GM23248 (cell line): ENCODE measurements around the gene SNTN. TPM values are rescaled to one million over a fixed set of nuclear protein-coding genes. Genes with fewer than 3 reads are reported as not detected.
A peak's percentile ranks its signal among the peaks of the same experiment; 100 is the strongest.

ENCODE experiments used
- DNase-seq: peaks from one replicate; pipeline ENCODE4 v3.0.0-alpha.2; 2015
- H2AFZ ChIP-seq: fragments of 200-600 bp; sonication (generic); 2 replicates; pipeline ENCODE4 v1.6.1; 2016; ENCODE audit warnings: antibody characterized with exemption
- H3F3A ChIP-seq: fragments of 200-600 bp; sonication (generic); 2 replicates; pipeline ENCODE4 v1.6.1; 2016; ENCODE audit warnings: mild to moderate bottlenecking, antibody characterized with exemption, mixed run types; ENCODE audit not compliant: insufficient read depth
- H3K27ac ChIP-seq: fragments of 200-600 bp; sonication (generic); 2 replicates; pipeline ENCODE4 v1.5.1; 2016; ENCODE audit warnings: mild to moderate bottlenecking
- H3K27me3 ChIP-seq: fragments of 200-600 bp; sonication (generic); replicated peaks from 2 replicates; pipeline ENCODE4 v1.6.1; 2016; ENCODE audit warnings: mild to moderate bottlenecking; ENCODE audit not compliant: insufficient read depth
- H3K36me3 ChIP-seq: fragments of 200-600 bp; sonication (generic); 2 replicates; pipeline ENCODE4 v1.6.1; 2016; ENCODE audit warnings: low read depth, mild to moderate bottlenecking
- H3K4me1 ChIP-seq: fragments of 200-600 bp; sonication (generic); 2 replicates; pipeline ENCODE4 v1.6.1; 2016; ENCODE audit warnings: mild to moderate bottlenecking; ENCODE audit not compliant: insufficient read depth
- H3K4me2 ChIP-seq: fragments of 200-600 bp; sonication (generic); one replicate; pipeline ENCODE4 v1.6.1; 2016; ENCODE audit warnings: mild to moderate bottlenecking; ENCODE audit not compliant: unreplicated experiment
- H3K4me3 ChIP-seq: fragments of 200-600 bp; sonication (generic); 2 replicates; pipeline ENCODE4 v1.5.1; 2016; ENCODE audit warnings: mild to moderate bottlenecking
- H3K79me2 ChIP-seq: fragments of 200-600 bp; sonication (generic); 2 replicates; pipeline ENCODE4 v1.6.1; 2016; ENCODE audit warnings: mild to moderate bottlenecking; ENCODE audit not compliant: insufficient read depth
- H3K9ac ChIP-seq: fragments of 200-600 bp; sonication (generic); 2 replicates; pipeline ENCODE4 v1.6.1; 2016; ENCODE audit warnings: mild to moderate bottlenecking
- H3K9me2 ChIP-seq: fragments of 200-600 bp; sonication (generic); 2 replicates; pipeline ENCODE4 v1.6.1; 2016; ENCODE audit warnings: mixed run types, mild to moderate bottlenecking, moderate library complexity; ENCODE audit not compliant: insufficient read depth
- H3K9me3 ChIP-seq: fragments of 200-600 bp; sonication (generic); one replicate; pipeline ENCODE4 v1.6.1; 2017; ENCODE audit warnings: low read depth
- H4K20me1 ChIP-seq: fragments of 200-600 bp; sonication (generic); 2 replicates; pipeline ENCODE4 v1.6.0; 2016; ENCODE audit not compliant: insufficient read depth
- EZH2 ChIP-seq: fragments of 200-600 bp; sonication (generic); IDR thresholded peaks from 2 replicates; pipeline ENCODE4 v1.6.1; 2018; ENCODE audit warnings: antibody characterized with exemption, mild to moderate bottlenecking; ENCODE audit not compliant: insufficient read depth, poor library complexity, severe bottlenecking
- EZH2phosphoT487 ChIP-seq: fragments of 200-600 bp; sonication (generic); IDR thresholded peaks from 2 replicates; pipeline ENCODE4 v1.6.1; 2018; ENCODE audit warnings: antibody characterized with exemption, moderate library complexity, mild to moderate bottlenecking, low read depth; ENCODE audit not compliant: insufficient read depth
- WGBS, 2 experiments: methylation state at CpG; one replicate each; pipeline ENCODE4 v1.1.6; 2015 to 2017; ENCODE audit warnings: low lambda C conversion rate in 2 of 2, low coverage in 1 of 2; ENCODE audit errors: missing lambda C conversion rate in 2 of 2; 5-methylcytosine and 5-hydroxymethylcytosine counted together
- in situ Hi-C: fragments of 300-500 bp; cut with MboI; formaldehyde crosslinking; loops from 2 replicates; pipeline ENCODE4 v1.15.0; 2020
- polyA plus RNA-seq: library from polyadenylated mRNA; unstranded; fragments of >200 nt; fragmentation: Nextera tagmentation; extraction: Ambion mirVana; gene quantifications from 2 replicates; pipeline ENCODE4 v1.2.1, GENCODE V29; 2016
- total RNA-seq: library from RNA; depleted of rRNA; stranded (reverse); fragments of >200 nt; shearing (Covaris generic); gene quantifications from 2 replicates; pipeline ENCODE4 v1.2.3, GENCODE V29; 2014

SNTN gene
- total and polyA plus RNA-seq, 2 experiments from 2014 or later, result not detected

- H3K9me3 ChIP-seq, result no peaks in the 10 kb centered on the region
- H3K4me3 ChIP-seq, result no peak overlapping the region
- H4K20me1 ChIP-seq, result no peaks in the 10 kb centered on the region
- no peaks in the 10 kb centered on the region for H3K79me2 ChIP-seq
- DNase-seq, result peak; percentile 33
- no peaks in the 10 kb centered on the region for H3K27me3 ChIP-seq
- in situ Hi-C loops, result loop anchor here (25.0 kb wide), 1 partner anchor 299 kb away; no protein-coding TSS in a partner anchor
- H3K4me2 ChIP-seq, result no peak overlapping the region
- no peak overlapping the region for H2AFZ ChIP-seq
- TF ChIP-seq EZH2phosphoT487 (no peak), EZH2 (no peak)
- 70 to 77% methylated on average over 1 of the region's 1 CpG for WGBS, 2 experiments
- H3K9me2 ChIP-seq, result no peaks in the 10 kb centered on the region
- peaks cover 13% of the 10 kb centered on the region for H3F3A ChIP-seq
- no peak overlapping the region for H3K27ac ChIP-seq
- no peak overlapping the region for H3K9ac ChIP-seq
- H3K4me1 ChIP-seq, result peaks cover 16% of the 10 kb centered on the region
- H3K36me3 ChIP-seq, result no peaks in the 10 kb centered on the region
These were observed 8.8 kb downstream of the SNTN start for GRCh38 chr3:63661242-63661641.

- no peak for DNase-seq
- H3K9me3 ChIP-seq, result no peaks in the 10 kb centered on the region
- no peaks in the 10 kb centered on the region for H4K20me1 ChIP-seq
- no peak for TF ChIP-seq EZH2phosphoT487
- TF ChIP-seq EZH2, result no peak
- no peak overlapping the region for H3K4me3 ChIP-seq
- H3K79me2 ChIP-seq, result no peaks in the 10 kb centered on the region
- H3K27ac ChIP-seq, result no peak overlapping the region
- peaks cover 8% of the 10 kb centered on the region for H3F3A ChIP-seq
- in situ Hi-C loops, result loop anchor here (25.0 kb wide), 1 partner anchor 300 kb away; no protein-coding TSS in a partner anchor
- no peaks in the 10 kb centered on the region for H3K36me3 ChIP-seq
- no peak overlapping the region for H3K9ac ChIP-seq
- H3K4me1 ChIP-seq, result peaks cover 9% of the 10 kb centered on the region
- H3K9me2 ChIP-seq, result no peaks in the 10 kb centered on the region
- no peak overlapping the region for H3K4me2 ChIP-seq
- WGBS, 2 experiments, result 76 to 86% methylated on average over 4 of the region's 4 CpGs
- no peak overlapping the region for H2AFZ ChIP-seq
- no peaks in the 10 kb centered on the region for H3K27me3 ChIP-seq
These were observed 9.5 kb downstream of the SNTN start for GRCh38 chr3:63662011-63662410.

GRCh38 chr3:63662500-63662899 lies 10.0 kb downstream of the SNTN start:
- Histone ChIP-seq H3K9me2 (no peaks in the 10 kb centered on the region), H3K4me3 (no peak overlapping the region), H3K9ac (no peak overlapping the region), H3K27ac (no peak overlapping the region), H3K79me2 (no peaks in the 10 kb centered on the region), H3K4me2 (no peak overlapping the region), H3K27me3 (no peaks in the 10 kb centered on the region), H4K20me1 (no peaks in the 10 kb centered on the region), H3K36me3 (no peaks in the 10 kb centered on the region), H3F3A (peaks cover 3% of the 10 kb centered on the region; the same call in 1 of the 2 replicates), H2AFZ (no peak overlapping the region), H3K4me1 (peaks cover 4% of the 10 kb centered on the region; the same call in 1 of the 2 replicates), H3K9me3 (no peaks in the 10 kb centered on the region)
- in situ Hi-C loops, result loop anchor here (25.0 kb wide), 1 partner anchor 300 kb away; no protein-coding TSS in a partner anchor
- peak; percentile 38 for DNase-seq
- no peak for TF ChIP-seq EZH2
- no peak for TF ChIP-seq EZH2phosphoT487

GRCh38 chr3:63670544-63670943 lies 18.1 kb downstream of the SNTN start:
- Histone ChIP-seq H3K36me3 (no peaks in the 10 kb centered on the region), H4K20me1 (no peaks in the 10 kb centered on the region), H3K9me3 (no peaks in the 10 kb centered on the region), H3K9me2 (no peaks in the 10 kb centered on the region), H3K4me1 (no peaks in the 10 kb centered on the region), H2AFZ (no peak overlapping the region), H3K27me3 (no peaks in the 10 kb centered on the region), H3K4me3 (no peak overlapping the region), H3K4me2 (no peak overlapping the region), H3K27ac (no peak overlapping the region), H3K79me2 (no peaks in the 10 kb centered on the region), H3K9ac (no peak overlapping the region), H3F3A (no peaks in the 10 kb centered on the region)
- TF ChIP-seq EZH2 (no peak), EZH2phosphoT487 (no peak)
- in situ Hi-C loops, result loop anchor here (25.0 kb wide), 1 partner anchor 308 kb away; no protein-coding TSS in a partner anchor
- WGBS, 2 experiments, result 86 to 87% methylated on average over 6 to 7 of the region's 7 CpGs
- no peak for DNase-seq

- Histone ChIP-seq H3K9ac (no peak overlapping the region), H3K4me1 (no peaks in the 10 kb centered on the region), H2AFZ (no peak overlapping the region), H3K4me2 (no peak overlapping the region), H3K27ac (no peak overlapping the region), H3K79me2 (no peaks in the 10 kb centered on the region), H3K4me3 (no peak overlapping the region), H3K36me3 (no peaks in the 10 kb centered on the region), H3F3A (no peaks in the 10 kb centered on the region), H3K27me3 (no peaks in the 10 kb centered on the region), H3K9me3 (no peaks in the 10 kb centered on the region), H3K9me2 (no peaks in the 10 kb centered on the region), H4K20me1 (no peaks in the 10 kb centered on the region)
- no peak for DNase-seq
- TF ChIP-seq EZH2 (no peak), EZH2phosphoT487 (no peak)
- WGBS, 2 experiments, result 89 to 91% methylated on average over 3 of the region's 3 CpGs
- in situ Hi-C loops, result loop anchor here (25.0 kb wide), 1 partner anchor 311 kb away; no protein-coding TSS in a partner anchor
These were observed 20.6 kb downstream of the SNTN start for GRCh38 chr3:63673111-63673510.
